ENCODE results near the gene RPLP1. TPM values are rescaled to one million over a fixed set of nuclear protein-coding genes. Genes with fewer than 3 reads are reported as not detected.

RPLP1 gene
- total RNA-seq, 1 experiment from 2014 or later = 1,535 TPM

DNA sequence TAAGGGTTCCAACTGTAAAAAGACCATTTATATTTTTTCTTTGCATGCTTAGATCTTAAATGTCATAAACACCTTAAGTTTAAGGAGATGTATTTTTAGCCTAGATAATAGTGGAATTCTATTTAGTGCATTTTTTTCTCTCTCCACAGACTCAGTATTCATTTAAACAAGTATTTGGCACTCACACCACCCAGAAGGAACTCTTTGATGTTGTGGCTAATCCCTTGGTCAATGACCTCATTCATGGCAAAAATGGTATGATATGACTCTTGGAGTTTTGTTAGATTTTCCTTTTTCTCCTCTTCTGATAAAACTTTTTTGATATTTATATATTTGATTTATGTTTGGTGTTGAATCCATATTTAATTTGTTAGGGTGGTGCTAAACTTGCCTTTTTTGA, 31.1 kb upstream of the RPLP1 start:
- H3K27ac Mint-ChIP-seq (ENCODE audit: unreplicated experiment) = no peak overlapping the region
- H3K27me3 Mint-ChIP-seq (ENCODE audit: unreplicated experiment) = no peaks in the 10 kb centered on the region
- no peak overlapping the region for H3K4me3 Mint-ChIP-seq (ENCODE audit: low read depth, unreplicated experiment)
- H3K36me3 Mint-ChIP-seq (ENCODE audit: insufficient read depth, unreplicated experiment) = peaks cover 50% of the 10 kb centered on the region
- H3K4me1 Mint-ChIP-seq (ENCODE audit: low read depth, unreplicated experiment) = peaks cover 7% of the 10 kb centered on the region
- TF ChIP-seq, protein P1, sequence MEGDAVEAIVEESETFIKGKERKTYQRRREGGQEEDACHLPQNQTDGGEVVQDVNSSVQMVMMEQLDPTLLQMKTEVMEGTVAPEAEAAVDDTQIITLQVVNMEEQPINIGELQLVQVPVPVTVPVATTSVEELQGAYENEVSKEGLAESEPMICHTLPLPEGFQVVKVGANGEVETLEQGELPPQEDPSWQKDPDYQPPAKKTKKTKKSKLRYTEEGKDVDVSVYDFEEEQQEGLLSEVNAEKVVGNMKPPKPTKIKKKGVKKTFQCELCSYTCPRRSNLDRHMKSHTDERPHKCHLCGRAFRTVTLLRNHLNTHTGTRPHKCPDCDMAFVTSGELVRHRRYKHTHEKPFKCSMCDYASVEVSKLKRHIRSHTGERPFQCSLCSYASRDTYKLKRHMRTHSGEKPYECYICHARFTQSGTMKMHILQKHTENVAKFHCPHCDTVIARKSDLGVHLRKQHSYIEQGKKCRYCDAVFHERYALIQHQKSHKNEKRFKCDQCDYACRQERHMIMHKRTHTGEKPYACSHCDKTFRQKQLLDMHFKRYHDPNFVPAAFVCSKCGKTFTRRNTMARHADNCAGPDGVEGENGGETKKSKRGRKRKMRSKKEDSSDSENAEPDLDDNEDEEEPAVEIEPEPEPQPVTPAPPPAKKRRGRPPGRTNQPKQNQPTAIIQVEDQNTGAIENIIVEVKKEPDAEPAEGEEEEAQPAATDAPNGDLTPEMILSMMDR (IDR thresholded peaks at IDR 0.05; ENCODE audit: unreplicated experiment) = no peak
- no peaks in the 10 kb centered on the region for H3K9me3 Mint-ChIP-seq (ENCODE audit: low read depth, unreplicated experiment)
- intact Hi-C loops (cut with micrococcal nuclease; ENCODE audit: unreplicated experiment) = no loop called here
- CTCF ChIA-PET = no interaction called here
- no peak for DNase-seq
- BruUV-seq (replicated peaks) = no TSS peak

DNA sequence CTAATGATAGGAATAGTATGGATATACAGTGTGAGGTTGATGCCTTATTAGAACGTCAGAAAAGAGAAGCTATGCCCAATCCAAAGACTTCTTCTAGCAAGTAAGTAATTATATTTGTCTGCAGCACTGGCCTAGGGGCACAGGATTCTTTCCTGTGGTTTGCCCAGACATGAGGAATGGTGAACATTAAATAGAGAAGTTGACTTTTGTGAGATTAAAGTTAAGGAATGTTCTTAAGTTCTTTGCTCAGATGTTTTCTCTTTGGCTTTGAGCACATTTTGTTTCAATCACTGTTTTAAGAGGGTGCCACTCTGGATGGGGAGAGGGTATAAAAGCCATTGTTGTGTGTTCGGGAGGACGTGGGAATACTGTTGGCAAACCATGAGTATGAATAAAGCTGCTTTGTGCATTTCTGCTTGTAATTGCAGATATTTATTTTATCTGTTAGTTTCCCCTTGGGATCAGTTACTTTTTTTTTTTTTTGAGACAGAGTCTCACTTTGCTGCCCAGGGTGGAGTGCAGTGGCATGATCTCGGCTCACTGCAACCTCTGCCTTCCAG, 30.2 kb upstream of the RPLP1 start:
- CTCF ChIA-PET = no interaction called here
- DNase-seq = no peak
- Mint-ChIP-seq H3K27me3 (ENCODE audit: unreplicated experiment) (no peaks in the 10 kb centered on the region), H3K4me3 (ENCODE audit: low read depth, unreplicated experiment) (no peak overlapping the region), H3K9me3 (ENCODE audit: low read depth, unreplicated experiment) (no peaks in the 10 kb centered on the region), H3K27ac (ENCODE audit: unreplicated experiment) (no peak overlapping the region), H3K4me1 (ENCODE audit: low read depth, unreplicated experiment) (peaks cover 7% of the 10 kb centered on the region), H3K36me3 (ENCODE audit: insufficient read depth, unreplicated experiment) (peaks cover 53% of the 10 kb centered on the region)
- TF ChIP-seq, protein P1 (IDR thresholded peaks at IDR 0.05; ENCODE audit: unreplicated experiment) = no peak
- intact Hi-C loops (cut with micrococcal nuclease; ENCODE audit: unreplicated experiment) = no loop called here
- no TSS peak for BruUV-seq (replicated peaks)

DNA sequence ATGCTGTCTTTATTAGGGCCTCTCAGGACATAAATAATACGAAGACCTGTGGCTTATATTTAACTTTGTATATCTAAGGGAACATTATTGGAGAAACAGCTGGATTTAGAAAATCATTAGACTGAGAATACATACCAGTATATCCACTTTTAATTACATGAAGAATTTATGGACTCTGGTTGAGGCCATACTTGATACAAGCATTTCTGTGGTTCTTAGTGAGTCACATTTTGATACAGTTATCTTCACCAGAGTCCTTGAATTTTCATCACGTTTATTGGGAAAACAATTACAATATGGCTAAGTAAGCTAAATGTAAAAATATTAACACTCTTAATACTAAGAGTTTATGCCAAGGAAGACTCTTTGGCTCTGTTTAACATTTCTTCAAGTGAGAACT, 28.6 kb upstream of the RPLP1 start:
- H3K36me3 Mint-ChIP-seq (ENCODE audit: insufficient read depth, unreplicated experiment) = peaks cover 49% of the 10 kb centered on the region
- no peak overlapping the region for H3K4me3 Mint-ChIP-seq (ENCODE audit: low read depth, unreplicated experiment)
- no peaks in the 10 kb centered on the region for H3K4me1 Mint-ChIP-seq (ENCODE audit: low read depth, unreplicated experiment)
- no peak for DNase-seq
- TF ChIP-seq, protein P1 (IDR thresholded peaks at IDR 0.05; ENCODE audit: unreplicated experiment) = no peak
- H3K27ac Mint-ChIP-seq (ENCODE audit: unreplicated experiment) = no peak overlapping the region
- no peaks in the 10 kb centered on the region for H3K9me3 Mint-ChIP-seq (ENCODE audit: low read depth, unreplicated experiment)
- no TSS peak for BruUV-seq (replicated peaks)
- H3K27me3 Mint-ChIP-seq (ENCODE audit: unreplicated experiment) = no peaks in the 10 kb centered on the region
- CTCF ChIA-PET = interaction anchor here (0.5 kb wide), 1 partner anchor 52 kb away, joined by 8 read pairs; no protein-coding TSS in a partner anchor
- intact Hi-C loops (cut with micrococcal nuclease; ENCODE audit: unreplicated experiment) = no loop called here

DNA sequence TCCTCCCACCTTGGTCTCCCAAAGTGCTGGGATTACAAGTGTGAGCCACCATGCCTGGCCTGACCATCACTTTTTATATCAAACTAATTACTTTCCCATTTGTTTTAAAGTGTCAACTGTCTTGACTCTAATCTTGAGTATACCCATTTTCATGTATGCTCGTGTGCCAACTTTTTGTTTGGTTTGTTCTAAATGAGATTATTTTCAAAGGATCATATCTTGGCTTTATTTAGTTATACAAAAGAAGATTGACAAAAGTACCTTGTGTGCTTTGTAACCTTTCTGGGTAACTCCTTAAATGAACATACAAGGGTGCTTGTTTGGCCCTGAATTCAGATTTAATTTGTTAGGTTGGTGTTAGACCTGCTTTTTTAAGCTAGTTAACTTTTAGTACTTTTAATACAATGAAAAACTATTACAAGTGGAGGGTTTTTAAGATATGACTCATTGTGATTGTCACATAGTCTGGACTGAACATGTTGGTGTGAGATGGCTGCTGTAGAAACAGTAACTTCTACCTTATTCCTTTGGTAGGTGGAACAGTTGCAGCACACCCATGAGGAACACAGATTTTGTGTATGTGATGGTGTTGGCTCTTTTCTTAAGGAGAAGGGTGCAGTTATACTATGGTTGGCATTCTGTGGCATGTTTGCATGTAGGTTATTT, 27.7 kb upstream of the RPLP1 start:
- no peak overlapping the region for H3K4me3 Mint-ChIP-seq (ENCODE audit: low read depth, unreplicated experiment)
- peaks cover 45% of the 10 kb centered on the region for H3K36me3 Mint-ChIP-seq (ENCODE audit: insufficient read depth, unreplicated experiment)
- TF ChIP-seq, protein P1 (IDR thresholded peaks at IDR 0.05; ENCODE audit: unreplicated experiment) = no peak
- H3K4me1 Mint-ChIP-seq (ENCODE audit: low read depth, unreplicated experiment) = no peaks in the 10 kb centered on the region
- DNase-seq = no peak
- no peaks in the 10 kb centered on the region for H3K9me3 Mint-ChIP-seq (ENCODE audit: low read depth, unreplicated experiment)
- no peaks in the 10 kb centered on the region for H3K27me3 Mint-ChIP-seq (ENCODE audit: unreplicated experiment)
- CTCF ChIA-PET = no interaction called here
- BruUV-seq (replicated peaks) = no TSS peak
- H3K27ac Mint-ChIP-seq (ENCODE audit: unreplicated experiment) = no peak overlapping the region
- intact Hi-C loops (cut with micrococcal nuclease; ENCODE audit: unreplicated experiment) = no loop called here
